ENCODE data around the gene CDKAL1. TPM values are rescaled to one million over a fixed set of nuclear protein-coding genes. Genes with fewer than 3 reads are reported as not detected.

Gene CDKAL1
- total RNA-seq, 1 experiment from 2014 or later: 20.6 TPM

DNA sequence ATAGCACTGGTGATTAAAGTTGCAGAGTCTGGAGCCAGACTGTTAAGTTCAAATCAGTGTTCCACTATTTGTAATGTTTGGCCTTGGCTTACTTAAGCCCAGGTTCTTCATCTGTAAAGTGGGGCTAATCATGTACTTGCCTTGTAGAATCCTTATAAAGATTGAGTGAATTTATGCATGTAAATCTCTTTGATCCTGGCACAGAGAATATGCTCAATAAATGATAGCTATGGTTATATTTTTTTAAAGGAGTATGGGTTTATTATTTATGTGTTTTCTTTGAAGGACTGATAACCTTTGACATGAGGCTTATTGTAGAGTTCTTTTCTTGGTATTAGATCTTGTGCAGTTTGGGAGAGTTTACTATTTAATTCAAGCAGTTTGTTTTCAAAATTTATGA, 89.5 kb downstream of the CDKAL1 start:
- Mint-ChIP-seq H3K4me1 (peaks cover 15% of the 10 kb centered on the region), H3K27me3 (ENCODE audit: low read depth) (no peaks in the 10 kb centered on the region), H3K36me3 (no peaks in the 10 kb centered on the region), H3K27ac (no peak overlapping the region), H3K9me3 (no peaks in the 10 kb centered on the region), H3K4me3 (no peak overlapping the region)
- DNase-seq (ENCODE audit: low spot score) (no peak), ATAC-seq (no peak)
- POLR2A ChIA-PET: no interaction called here
- no peak for TF ChIP-seq ZNF423 (CRISPR knock-in tag; IDR thresholded peaks at IDR 0.05)
- TF ChIP-seq, protein P1, sequence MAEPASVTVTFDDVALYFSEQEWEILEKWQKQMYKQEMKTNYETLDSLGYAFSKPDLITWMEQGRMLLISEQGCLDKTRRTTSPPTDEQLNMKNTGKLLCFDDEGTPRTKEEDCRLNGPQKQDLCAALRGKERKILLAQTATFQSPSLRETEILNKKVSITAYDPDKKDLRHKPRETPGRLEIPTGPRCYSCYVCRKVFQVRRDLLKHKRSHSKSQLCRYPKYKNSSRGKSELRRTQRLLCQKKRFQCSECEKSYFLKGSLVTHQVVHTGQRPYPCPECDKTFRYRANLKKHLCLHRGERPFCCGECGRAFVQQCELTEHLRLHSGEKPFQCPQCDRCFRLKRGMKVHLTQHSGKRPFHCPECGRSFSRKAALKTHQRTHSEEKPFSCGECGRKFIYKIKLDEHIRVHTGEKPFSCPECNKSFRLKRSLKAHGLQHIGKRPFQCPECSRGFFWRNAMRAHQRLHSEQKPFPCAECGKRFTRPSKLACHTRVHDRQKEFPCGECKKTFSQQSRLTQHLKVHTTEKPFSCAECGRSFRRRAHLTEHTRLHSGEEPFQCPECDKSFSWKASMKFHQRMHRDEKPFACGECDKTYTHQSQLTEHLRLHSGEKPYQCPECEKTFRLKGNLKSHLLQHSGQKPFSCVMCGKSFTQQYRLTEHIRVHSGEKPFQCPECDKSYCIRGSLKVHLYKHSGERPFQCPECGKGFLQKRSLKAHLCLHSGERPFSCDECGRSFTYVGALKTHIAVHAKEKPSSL (CRISPR knock-in tag; conservative IDR thresholded peaks at IDR 0.05): no peak
- TF ChIP-seq, protein P2, sequence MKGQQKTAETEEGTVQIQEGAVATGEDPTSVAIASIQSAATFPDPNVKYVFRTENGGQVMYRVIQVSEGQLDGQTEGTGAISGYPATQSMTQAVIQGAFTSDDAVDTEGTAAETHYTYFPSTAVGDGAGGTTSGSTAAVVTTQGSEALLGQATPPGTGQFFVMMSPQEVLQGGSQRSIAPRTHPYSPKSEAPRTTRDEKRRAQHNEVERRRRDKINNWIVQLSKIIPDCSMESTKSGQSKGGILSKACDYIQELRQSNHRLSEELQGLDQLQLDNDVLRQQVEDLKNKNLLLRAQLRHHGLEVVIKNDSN (CRISPR knock-in tag; IDR thresholded peaks at IDR 0.05): no peak
- TF ChIP-seq FOXP1 (CRISPR knock-in tag; IDR thresholded peaks at IDR 0.05; ENCODE audit: borderline replicate concordance): no peak
- TF ChIP-seq, protein P3, sequence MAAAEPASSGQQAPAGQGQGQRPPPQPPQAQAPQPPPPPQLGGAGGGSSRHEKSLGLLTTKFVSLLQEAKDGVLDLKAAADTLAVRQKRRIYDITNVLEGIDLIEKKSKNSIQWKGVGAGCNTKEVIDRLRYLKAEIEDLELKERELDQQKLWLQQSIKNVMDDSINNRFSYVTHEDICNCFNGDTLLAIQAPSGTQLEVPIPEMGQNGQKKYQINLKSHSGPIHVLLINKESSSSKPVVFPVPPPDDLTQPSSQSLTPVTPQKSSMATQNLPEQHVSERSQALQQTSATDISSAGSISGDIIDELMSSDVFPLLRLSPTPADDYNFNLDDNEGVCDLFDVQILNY (CRISPR knock-in tag; IDR thresholded peaks at IDR 0.05): no peak
- no peak for TF ChIP-seq MYBL2 (CRISPR knock-in tag; IDR thresholded peaks at IDR 0.05)
- TF ChIP-seq, protein P4, sequence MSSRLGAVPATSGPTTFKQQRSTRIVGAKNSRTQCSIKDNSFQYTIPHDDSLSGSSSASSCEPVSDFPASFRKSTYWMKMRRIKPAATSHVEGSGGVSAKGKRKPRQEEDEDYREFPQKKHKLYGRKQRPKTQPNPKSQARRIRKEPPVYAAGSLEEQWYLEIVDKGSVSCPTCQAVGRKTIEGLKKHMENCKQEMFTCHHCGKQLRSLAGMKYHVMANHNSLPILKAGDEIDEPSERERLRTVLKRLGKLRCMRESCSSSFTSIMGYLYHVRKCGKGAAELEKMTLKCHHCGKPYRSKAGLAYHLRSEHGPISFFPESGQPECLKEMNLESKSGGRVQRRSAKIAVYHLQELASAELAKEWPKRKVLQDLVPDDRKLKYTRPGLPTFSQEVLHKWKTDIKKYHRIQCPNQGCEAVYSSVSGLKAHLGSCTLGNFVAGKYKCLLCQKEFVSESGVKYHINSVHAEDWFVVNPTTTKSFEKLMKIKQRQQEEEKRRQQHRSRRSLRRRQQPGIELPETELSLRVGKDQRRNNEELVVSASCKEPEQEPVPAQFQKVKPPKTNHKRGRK (CRISPR knock-in tag; IDR thresholded peaks at IDR 0.05; ENCODE audit: borderline replicate concordance): no peak
- TF ChIP-seq NFATC4 (CRISPR knock-in tag; IDR thresholded peaks at IDR 0.05): no peak
- no peak for TF ChIP-seq PRRX2 (CRISPR knock-in tag; IDR thresholded peaks at IDR 0.05)
- TF ChIP-seq, protein P5, sequence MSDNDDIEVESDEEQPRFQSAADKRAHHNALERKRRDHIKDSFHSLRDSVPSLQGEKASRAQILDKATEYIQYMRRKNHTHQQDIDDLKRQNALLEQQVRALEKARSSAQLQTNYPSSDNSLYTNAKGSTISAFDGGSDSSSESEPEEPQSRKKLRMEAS (CRISPR knock-in tag; IDR thresholded peaks at IDR 0.05): no peak
- no peak for TF ChIP-seq EMX1 (CRISPR knock-in tag; IDR thresholded peaks at IDR 0.05)
- TF ChIP-seq, protein P6, sequence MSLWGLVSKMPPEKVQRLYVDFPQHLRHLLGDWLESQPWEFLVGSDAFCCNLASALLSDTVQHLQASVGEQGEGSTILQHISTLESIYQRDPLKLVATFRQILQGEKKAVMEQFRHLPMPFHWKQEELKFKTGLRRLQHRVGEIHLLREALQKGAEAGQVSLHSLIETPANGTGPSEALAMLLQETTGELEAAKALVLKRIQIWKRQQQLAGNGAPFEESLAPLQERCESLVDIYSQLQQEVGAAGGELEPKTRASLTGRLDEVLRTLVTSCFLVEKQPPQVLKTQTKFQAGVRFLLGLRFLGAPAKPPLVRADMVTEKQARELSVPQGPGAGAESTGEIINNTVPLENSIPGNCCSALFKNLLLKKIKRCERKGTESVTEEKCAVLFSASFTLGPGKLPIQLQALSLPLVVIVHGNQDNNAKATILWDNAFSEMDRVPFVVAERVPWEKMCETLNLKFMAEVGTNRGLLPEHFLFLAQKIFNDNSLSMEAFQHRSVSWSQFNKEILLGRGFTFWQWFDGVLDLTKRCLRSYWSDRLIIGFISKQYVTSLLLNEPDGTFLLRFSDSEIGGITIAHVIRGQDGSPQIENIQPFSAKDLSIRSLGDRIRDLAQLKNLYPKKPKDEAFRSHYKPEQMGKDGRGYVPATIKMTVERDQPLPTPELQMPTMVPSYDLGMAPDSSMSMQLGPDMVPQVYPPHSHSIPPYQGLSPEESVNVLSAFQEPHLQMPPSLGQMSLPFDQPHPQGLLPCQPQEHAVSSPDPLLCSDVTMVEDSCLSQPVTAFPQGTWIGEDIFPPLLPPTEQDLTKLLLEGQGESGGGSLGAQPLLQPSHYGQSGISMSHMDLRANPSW (CRISPR knock-in tag; conservative IDR thresholded peaks at IDR 0.05; ENCODE audit: low read depth): no peak
- TF ChIP-seq GRHL2 (CRISPR knock-in tag; IDR thresholded peaks at IDR 0.05; ENCODE audit: insufficient replicate concordance, severe bottlenecking): no peak
- TF ChIP-seq NR3C1 (CRISPR knock-in tag; conservative IDR thresholded peaks at IDR 0.05; ENCODE audit: low read depth): no peak
- no peak for TF ChIP-seq RORB (CRISPR knock-in tag; IDR thresholded peaks at IDR 0.05)
- CTCF ChIA-PET: no interaction called here

DNA sequence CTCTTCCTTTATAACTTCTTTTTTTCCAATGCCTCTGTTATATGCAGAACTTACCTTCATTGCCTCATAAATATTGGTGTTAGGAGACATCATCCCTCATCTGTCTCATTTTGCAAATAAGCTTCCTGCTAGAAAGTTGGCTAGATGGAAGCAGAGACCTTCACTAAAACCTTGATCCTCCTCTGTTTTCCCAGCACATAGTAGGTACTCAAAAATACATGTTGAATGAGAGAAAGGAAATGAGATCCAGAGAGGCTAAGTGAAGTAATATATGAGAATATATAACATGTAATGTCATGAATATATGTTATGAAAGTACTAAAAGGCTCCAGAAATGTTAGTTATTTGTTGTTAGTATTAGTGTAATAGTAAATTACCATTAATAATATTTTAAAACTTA, 91.9 kb downstream of the CDKAL1 start:
- CTCF ChIA-PET: no interaction called here
- ATAC-seq (no peak), DNase-seq (ENCODE audit: low spot score) (no peak)
- Mint-ChIP-seq H3K9me3 (no peaks in the 10 kb centered on the region), H3K27me3 (ENCODE audit: low read depth) (no peaks in the 10 kb centered on the region), H3K4me1 (peaks cover 35% of the 10 kb centered on the region), H3K36me3 (no peaks in the 10 kb centered on the region), H3K4me3 (no peak overlapping the region), H3K27ac (no peak overlapping the region)
- POLR2A ChIA-PET: no interaction called here
- TF ChIP-seq, protein P7, sequence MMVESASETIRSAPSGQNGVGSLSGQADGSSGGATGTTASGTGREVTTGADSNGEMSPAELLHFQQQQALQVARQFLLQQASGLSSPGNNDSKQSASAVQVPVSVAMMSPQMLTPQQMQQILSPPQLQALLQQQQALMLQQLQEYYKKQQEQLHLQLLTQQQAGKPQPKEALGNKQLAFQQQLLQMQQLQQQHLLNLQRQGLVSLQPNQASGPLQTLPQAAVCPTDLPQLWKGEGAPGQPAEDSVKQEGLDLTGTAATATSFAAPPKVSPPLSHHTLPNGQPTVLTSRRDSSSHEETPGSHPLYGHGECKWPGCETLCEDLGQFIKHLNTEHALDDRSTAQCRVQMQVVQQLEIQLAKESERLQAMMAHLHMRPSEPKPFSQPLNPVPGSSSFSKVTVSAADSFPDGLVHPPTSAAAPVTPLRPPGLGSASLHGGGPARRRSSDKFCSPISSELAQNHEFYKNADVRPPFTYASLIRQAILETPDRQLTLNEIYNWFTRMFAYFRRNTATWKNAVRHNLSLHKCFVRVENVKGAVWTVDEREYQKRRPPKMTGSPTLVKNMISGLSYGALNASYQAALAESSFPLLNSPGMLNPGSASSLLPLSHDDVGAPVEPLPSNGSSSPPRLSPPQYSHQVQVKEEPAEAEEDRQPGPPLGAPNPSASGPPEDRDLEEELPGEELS (CRISPR knock-in tag; IDR thresholded peaks at IDR 0.05): no peak
- TF ChIP-seq SMAD4 (CRISPR knock-in tag; IDR thresholded peaks at IDR 0.05) (no peak), ELF4 (CRISPR knock-in tag; IDR thresholded peaks at IDR 0.05; ENCODE audit: low read depth) (no peak), ZNF317 (CRISPR knock-in tag; IDR thresholded peaks at IDR 0.05; ENCODE audit: borderline replicate concordance, low read depth) (no peak), ETV6 (CRISPR knock-in tag; IDR thresholded peaks at IDR 0.05) (no peak)
